CD4-positive, alpha-beta memory T cell (primary cell): Measurements from ENCODE around the gene NWD2. TPM values are rescaled to one million over a fixed set of nuclear protein-coding genes. Genes with fewer than 3 reads are reported as not detected.

Experiments
- CTCF ChIA-PET: fragments of 350-600 bp; sonication (Branson Sonifier 250); formaldehyde crosslinking; loops from one replicate; lab custom pipeline; 2021; ENCODE audit warnings: inconsistent platforms; ENCODE audit not compliant: partially characterized antibody; lab: Charles Lee
- POLR2A ChIA-PET: fragments of 350-600 bp; sonication (Branson Sonifier 250); formaldehyde crosslinking; loops from one replicate; lab custom pipeline; 2021; ENCODE audit not compliant: partially characterized antibody; lab: Charles Lee
- DNase-seq, 5 donors: peaks; one replicate each; pipeline versions ENCODE4 v3.0.0 to v3.0.0-alpha.2; 2020 to 2022; ENCODE audit warnings: mixed read lengths in 1 of 5
- H3K27ac ChIP-seq: one replicate; pipeline ENCODE4 v1.7.0; 2013; ENCODE audit warnings: low read depth, low read length
- H3K27me3 ChIP-seq: 2 replicates; pipeline ENCODE4 v1.7.0; 2013; ENCODE audit warnings: mild to moderate bottlenecking, low read length, moderate library complexity; ENCODE audit not compliant: insufficient read depth
- H3K36me3 ChIP-seq: 2 replicates; pipeline ENCODE4 v1.7.0; 2013; ENCODE audit warnings: mild to moderate bottlenecking, low read length, moderate library complexity; ENCODE audit not compliant: insufficient read depth
- H3K4me1 ChIP-seq: 2 replicates; pipeline ENCODE4 v1.7.0; 2013; ENCODE audit warnings: mild to moderate bottlenecking, low read length, moderate library complexity; ENCODE audit not compliant: insufficient read depth
- H3K4me3 ChIP-seq, 2 donors: one replicate each; pipeline ENCODE4 v1.7.0; 2013; ENCODE audit warnings: low read length in 2 of 2, mild to moderate bottlenecking in 1 of 2
- H3K9me3 ChIP-seq, 2 donors: one replicate each; pipeline ENCODE4 v1.7.0; 2013; ENCODE audit warnings: low read length in 2 of 2, control low read depth in 1 of 2; ENCODE audit not compliant: control insufficient read depth in 1 of 2
- H3K27ac Mint-ChIP-seq, 7 donors: one replicate each; pipeline ENCODE4 v1.8.0; 2020 to 2021; ENCODE audit warnings: mixed read lengths in 7 of 7, mild to moderate bottlenecking in 6 of 7, inconsistent platforms in 3 of 7, moderate library complexity in 3 of 7
- H3K27me3 Mint-ChIP-seq, 2 donors: one replicate each; pipeline ENCODE4 v1.8.0; 2020 to 2021; ENCODE audit warnings: mixed read lengths in 2 of 2
- H3K36me3 Mint-ChIP-seq, 2 donors: one replicate each; pipeline ENCODE4 v1.8.0; 2020 to 2021; ENCODE audit warnings: mixed read lengths in 2 of 2, inconsistent platforms in 1 of 2, mild to moderate bottlenecking in 1 of 2
- H3K4me1 Mint-ChIP-seq, 4 donors: one replicate each; pipeline ENCODE4 v1.8.0; 2020 to 2021; ENCODE audit warnings: mixed read lengths in 4 of 4, mild to moderate bottlenecking in 1 of 4
- H3K4me3 Mint-ChIP-seq, 8 donors: one replicate each; pipeline ENCODE4 v1.8.0; 2020 to 2021; ENCODE audit warnings: mixed read lengths in 8 of 8, mild to moderate bottlenecking in 7 of 8, moderate library complexity in 6 of 8, inconsistent platforms in 3 of 8
- H3K9me3 Mint-ChIP-seq, 8 donors: one replicate each; pipeline ENCODE4 v1.8.0; 2020 to 2021; ENCODE audit warnings: mixed read lengths in 8 of 8, mild to moderate bottlenecking in 5 of 8, inconsistent platforms in 3 of 8, moderate library complexity in 1 of 8
- intact Hi-C: fragments of 100-400 bp; cut with micrococcal nuclease; formaldehyde crosslinking; loops from one replicate; pipeline ENCODE4 v1.15.1; 2023
- polyA plus RNA-seq, 2 donors: library from polyadenylated mRNA; unstranded; fragments of 300-500 nt; fragmentation: Illumina TruSeq; gene quantifications; one replicate each; pipeline ENCODE4 v1.2.3, GENCODE V29; 2021
- total RNA-seq, 2 experiments: library from RNA; stranded (reverse); gene quantifications; one replicate each; pipeline ENCODE4 v1.2.3, GENCODE V29; 2021

The NWD2 gene
- total and polyA plus RNA-seq, 4 experiments from 2014 or later: not detected

- Histone ChIP-seq H3K9me3 (no peaks in the 10 kb centered on the region), H3K27me3 (no peaks in the 10 kb centered on the region), H3K4me3 (no peak overlapping the region), H3K4me1 (no peaks in the 10 kb centered on the region), H3K27ac (no peak overlapping the region), H3K36me3 (no peaks in the 10 kb centered on the region)
- POLR2A ChIA-PET: no interaction called here
- CTCF ChIA-PET: interaction anchor here (1.1 kb wide), 1 partner anchor 41 kb away, joined by 4 read pairs; no protein-coding TSS in a partner anchor
- peaks cover 0 to 3% (median 0%) of the 10 kb centered on the region in 8 donors for H3K9me3 Mint-ChIP-seq
- peaks cover 13 to 23% of the 10 kb centered on the region in 2 donors for H3K27me3 Mint-ChIP-seq
- H3K36me3 Mint-ChIP-seq: no peaks in the 10 kb centered on the region
- no peak for DNase-seq
- no peak overlapping the region for H3K4me3 Mint-ChIP-seq
- no peak overlapping the region for H3K27ac Mint-ChIP-seq
- intact Hi-C loops: no loop called here
- no peaks in the 10 kb centered on the region for H3K4me1 Mint-ChIP-seq
Measured at GRCh38 chr4:37427193-37427592, 182.7 kb downstream of the NWD2 start.

GRCh38 chr4:37429906-37430305 lies 185.4 kb downstream of the NWD2 start:
- H3K27ac Mint-ChIP-seq: no peak overlapping the region
- Histone ChIP-seq H3K36me3 (no peaks in the 10 kb centered on the region), H3K4me3 (no peak overlapping the region), H3K27ac (no peak overlapping the region), H3K4me1 (no peaks in the 10 kb centered on the region), H3K9me3 (no peaks in the 10 kb centered on the region), H3K27me3 (no peaks in the 10 kb centered on the region)
- peaks cover 22 to 23% of the 10 kb centered on the region in 2 donors for H3K27me3 Mint-ChIP-seq
- H3K4me3 Mint-ChIP-seq: no peak overlapping the region
- DNase-seq: no peak
- POLR2A ChIA-PET: no interaction called here
- no peaks in the 10 kb centered on the region for H3K4me1 Mint-ChIP-seq
- H3K9me3 Mint-ChIP-seq: no peaks in the 10 kb centered on the region
- H3K36me3 Mint-ChIP-seq: no peaks in the 10 kb centered on the region
- CTCF ChIA-PET: no interaction called here
- intact Hi-C loops: no loop called here

- Histone ChIP-seq H3K27me3 (no peaks in the 10 kb centered on the region), H3K4me3 (no peak overlapping the region), H3K4me1 (no peaks in the 10 kb centered on the region), H3K27ac (no peak overlapping the region), H3K36me3 (no peaks in the 10 kb centered on the region), H3K9me3 (no peaks in the 10 kb centered on the region)
- intact Hi-C loops: no loop called here
- Mint-ChIP-seq H3K9me3 (no peaks in the 10 kb centered on the region), H3K27ac (no peak overlapping the region), H3K36me3 (no peaks in the 10 kb centered on the region), H3K4me3 (no peak overlapping the region), H3K27me3 (peaks cover 21 to 23% of the 10 kb centered on the region in 2 donors), H3K4me1 (no peaks in the 10 kb centered on the region)
- no peak for DNase-seq
- POLR2A ChIA-PET: no interaction called here
- CTCF ChIA-PET: no interaction called here
Measured at GRCh38 chr4:37430718-37431416, 186.3 kb downstream of the NWD2 start.

DNA sequence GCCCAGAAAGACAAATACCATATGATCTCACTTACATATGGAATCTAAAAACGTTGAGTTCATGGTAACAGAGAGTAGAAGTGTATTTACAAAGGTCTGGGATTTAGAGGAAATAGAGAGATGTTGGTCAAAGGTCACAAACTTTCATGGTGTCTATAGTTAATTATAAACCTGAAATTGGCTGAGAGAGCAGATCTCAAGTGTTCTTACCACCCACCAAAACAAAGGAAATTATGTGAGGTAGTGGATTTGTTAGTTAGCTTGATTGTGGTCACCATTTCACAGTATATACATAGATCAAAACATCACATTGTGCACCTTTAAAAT lies 186.8 kb downstream of the NWD2 start:
- Histone ChIP-seq H3K4me3 (no peak overlapping the region), H3K9me3 (no peaks in the 10 kb centered on the region), H3K27ac (no peak overlapping the region), H3K4me1 (no peaks in the 10 kb centered on the region), H3K27me3 (no peaks in the 10 kb centered on the region), H3K36me3 (no peaks in the 10 kb centered on the region)
- intact Hi-C loops: no loop called here
- H3K36me3 Mint-ChIP-seq: no peaks in the 10 kb centered on the region
- H3K4me1 Mint-ChIP-seq: no peaks in the 10 kb centered on the region
- DNase-seq: no peak
- ChIA-PET POLR2A (no interaction called here), CTCF (no interaction called here)
- H3K27me3 Mint-ChIP-seq: peaks cover 22 to 23% of the 10 kb centered on the region in 2 donors
- H3K27ac Mint-ChIP-seq: no peak overlapping the region
- H3K4me3 Mint-ChIP-seq: no peak overlapping the region
- no peaks in the 10 kb centered on the region for H3K9me3 Mint-ChIP-seq

- intact Hi-C loops: no loop called here
- H3K4me1 ChIP-seq: no peaks in the 10 kb centered on the region
- no peaks in the 10 kb centered on the region for H3K27me3 ChIP-seq
- H3K27ac Mint-ChIP-seq: no peak overlapping the region
- POLR2A ChIA-PET: no interaction called here
- no peak for DNase-seq
- no peak overlapping the region for H3K4me3 Mint-ChIP-seq
- H3K4me3 ChIP-seq: no peak overlapping the region
- no peaks in the 10 kb centered on the region for H3K36me3 Mint-ChIP-seq
- no peaks in the 10 kb centered on the region for H3K9me3 ChIP-seq
- H3K36me3 ChIP-seq: no peaks in the 10 kb centered on the region
- H3K27me3 Mint-ChIP-seq: peaks cover 15 to 18% of the 10 kb centered on the region in 2 donors
- H3K9me3 Mint-ChIP-seq: no peaks in the 10 kb centered on the region
- CTCF ChIA-PET: interaction anchor here (1.3 kb wide), 1 partner anchor 10 kb away, joined by 3 read pairs; no protein-coding TSS in a partner anchor
- no peaks in the 10 kb centered on the region for H3K4me1 Mint-ChIP-seq
- no peak overlapping the region for H3K27ac ChIP-seq
Measured at GRCh38 chr4:37434469-37434868, 189.9 kb downstream of the NWD2 start.

DNA sequence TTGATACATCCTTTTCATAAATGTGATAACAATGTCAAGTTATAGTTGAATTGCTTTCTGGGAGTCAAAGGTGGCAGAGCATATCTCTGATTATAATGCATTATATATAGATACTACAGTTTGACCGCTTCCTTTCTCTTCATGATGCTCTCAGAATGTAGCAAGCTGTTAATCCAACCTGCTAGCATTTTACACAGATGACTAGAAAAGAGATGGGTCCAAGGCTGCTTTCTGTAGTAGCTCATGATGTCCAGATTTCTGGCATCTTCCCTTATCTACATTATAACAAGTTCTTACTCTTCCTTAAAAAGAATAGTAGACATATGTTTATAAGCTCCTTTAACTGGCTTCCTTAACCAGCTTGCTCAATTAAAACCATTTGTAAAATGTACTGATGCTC lies 192.0 kb downstream of the NWD2 start:
- ChIA-PET CTCF (no interaction called here), POLR2A (no interaction called here)
- Mint-ChIP-seq H3K27ac (no peak overlapping the region), H3K4me1 (no peaks in the 10 kb centered on the region), H3K27me3 (peaks cover 10 to 14% of the 10 kb centered on the region in 2 donors), H3K9me3 (no peaks in the 10 kb centered on the region), H3K4me3 (no peak overlapping the region), H3K36me3 (no peaks in the 10 kb centered on the region)
- H3K27ac ChIP-seq: no peak overlapping the region
- intact Hi-C loops: no loop called here
- no peak for DNase-seq
- no peaks in the 10 kb centered on the region for H3K4me1 ChIP-seq
- no peak overlapping the region for H3K4me3 ChIP-seq
- H3K9me3 ChIP-seq: no peaks in the 10 kb centered on the region
- H3K27me3 ChIP-seq: no peaks in the 10 kb centered on the region
- H3K36me3 ChIP-seq: no peaks in the 10 kb centered on the region

GRCh38 chr4:37437163-37437562 lies 192.6 kb downstream of the NWD2 start:
- Mint-ChIP-seq H3K27ac (no peak overlapping the region), H3K36me3 (no peaks in the 10 kb centered on the region), H3K4me3 (no peak overlapping the region), H3K9me3 (no peaks in the 10 kb centered on the region), H3K27me3 (peaks cover 8 to 13% of the 10 kb centered on the region in 2 donors), H3K4me1 (no peaks in the 10 kb centered on the region)
- Histone ChIP-seq H3K9me3 (no peaks in the 10 kb centered on the region), H3K4me1 (no peaks in the 10 kb centered on the region), H3K27ac (no peak overlapping the region), H3K4me3 (no peak overlapping the region), H3K36me3 (no peaks in the 10 kb centered on the region), H3K27me3 (no peaks in the 10 kb centered on the region)
- POLR2A ChIA-PET: no interaction called here
- intact Hi-C loops: no loop called here
- no peak for DNase-seq
- CTCF ChIA-PET: no interaction called here
